ENCODE results near the gene MAN2B2. TPM values are rescaled to one million over a fixed set of nuclear protein-coding genes. Genes with fewer than 3 reads are reported as not detected.

The MAN2B2 gene
- polyA plus RNA-seq, 12 donors: 5.4 to 19.5 (median 7.5) TPM; not detected in 1

GRCh38 chr4:6566391-6567190 lies 8.4 kb upstream of the MAN2B2 start:
- DNase-seq: no peak

- DNase-seq: no peak
These were observed 7.8 kb upstream of the MAN2B2 start for GRCh38 chr4:6567218-6567617.

- DNase-seq: no peak
These were observed 6.8 kb upstream of the MAN2B2 start for GRCh38 chr4:6568148-6568547.

GRCh38 chr4:6568689-6569332 lies 6.2 kb upstream of the MAN2B2 start:
- DNase-seq: no peak

GRCh38 chr4:6571608-6572007 lies 3.4 kb upstream of the MAN2B2 start:
- DNase-seq: no peak

- DNase-seq: no peak
These were observed 1.4 kb upstream of the MAN2B2 start for GRCh38 chr4:6573551-6573950.

- DNase-seq: no peak
These were observed 823 bp upstream of the MAN2B2 start for GRCh38 chr4:6573986-6574746.

- no peak for DNase-seq
These were observed 683 bp downstream of the MAN2B2 start for GRCh38 chr4:6575503-6576240.

- no peak for DNase-seq
These were observed 1.5 kb downstream of the MAN2B2 start for GRCh38 chr4:6576512-6576911.

GRCh38 chr4:6576932-6577331 lies 1.9 kb downstream of the MAN2B2 start:
- DNase-seq: no peak

GRCh38 chr4:6577409-6577808 lies 2.4 kb downstream of the MAN2B2 start:
- no peak for DNase-seq

GRCh38 chr4:6578221-6578620 lies 3.2 kb downstream of the MAN2B2 start:
- DNase-seq: no peak

- no peak for DNase-seq
These were observed 5.4 kb downstream of the MAN2B2 start for GRCh38 chr4:6580353-6580752.

- DNase-seq: no peak
These were observed 6.7 kb downstream of the MAN2B2 start for GRCh38 chr4:6581566-6582121.

GRCh38 chr4:6582889-6583490 lies 8.0 kb downstream of the MAN2B2 start:
- no peak for DNase-seq

GRCh38 chr4:6584865-6585264 lies 9.9 kb downstream of the MAN2B2 start:
- no peak for DNase-seq

GRCh38 chr4:6586715-6587325 lies 11.8 kb downstream of the MAN2B2 start:
- DNase-seq: no peak

GRCh38 chr4:6589444-6589843 lies 14.5 kb downstream of the MAN2B2 start:
- no peak for DNase-seq

GRCh38 chr4:6591313-6591712 lies 16.3 kb downstream of the MAN2B2 start:
- no peak for DNase-seq

GRCh38 chr4:6591781-6592180 lies 16.8 kb downstream of the MAN2B2 start:
- no peak for DNase-seq

Measured in muscle of arm (tissue), 12 donors.